ENCODE data around the gene PSMB7.

The PSMB7 gene

DNA sequence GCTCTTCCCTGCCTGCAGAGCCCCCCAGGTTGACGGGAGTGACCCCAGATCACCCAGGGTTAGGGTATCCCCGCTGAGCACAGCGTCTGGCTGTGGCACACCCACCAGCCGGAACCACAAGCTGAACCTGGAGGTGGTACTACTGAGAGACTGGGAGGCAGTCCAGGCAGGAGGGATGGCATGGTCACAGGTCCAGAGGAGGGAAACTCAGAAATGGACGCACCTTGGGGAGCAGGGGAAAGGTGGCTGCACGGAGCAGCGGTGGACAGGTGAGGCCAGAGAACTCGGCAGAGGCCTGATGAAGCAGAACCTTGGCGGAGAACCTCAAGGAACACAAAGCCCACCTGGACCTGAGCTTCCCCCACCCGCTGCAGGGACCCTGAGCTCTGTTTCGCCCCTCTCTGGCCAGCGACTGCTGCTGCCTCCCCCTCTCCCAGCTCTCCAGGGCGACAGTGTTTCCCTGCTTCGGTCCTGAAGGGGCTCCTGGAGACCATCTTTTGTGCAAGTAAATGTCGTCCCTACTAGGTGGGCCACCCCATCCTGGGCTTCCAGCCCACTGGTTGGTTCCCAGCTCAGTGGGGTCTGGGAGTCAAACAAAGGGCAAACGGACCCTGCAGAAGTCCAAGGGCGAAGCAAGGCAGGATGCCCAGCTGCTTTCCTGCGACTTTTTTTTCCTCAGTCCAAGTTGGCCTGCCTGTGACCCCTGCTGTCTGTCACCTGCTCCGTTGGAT lies 35.9 kb upstream of the PSMB7 start:
- Mint-ChIP-seq H3K27me3 (peaks cover 67% of the 10 kb centered on the region), H3K4me3 (no peak overlapping the region)

GRCh38 chr9:124450241-124450924 lies 35.1 kb upstream of the PSMB7 start, which contains the start of gene ADGRD2:
Gene ADGRD2 (plus strand): TSS chr9:124450451. CDS start chr9:124451667, 1,216 bp downstream.
- H3K4me1 Mint-ChIP-seq, result peaks cover 3% of the 10 kb centered on the region
- H3K27ac Mint-ChIP-seq, result no peak within 1 kb of the TSS
- DNase-seq, result peak; percentile 30
- H3K36me3 Mint-ChIP-seq, result no peaks in the 10 kb centered on the region
- CTCF ChIA-PET, result no interaction called here
- no peaks in the 10 kb centered on the region for H3K9me3 Mint-ChIP-seq
- H3K27me3 Mint-ChIP-seq, result peaks cover 67% of the 10 kb centered on the region
- no peak within 1 kb of the TSS for H3K4me3 Mint-ChIP-seq

More for the DNA sequence above, 35.9 kb upstream of the PSMB7 start:
- no peak for DNase-seq
- Mint-ChIP-seq H3K9me3 (no peaks in the 10 kb centered on the region), H3K4me1 (peaks cover 3% of the 10 kb centered on the region), H3K36me3 (no peaks in the 10 kb centered on the region), H3K27ac (no peak overlapping the region)
- CTCF ChIA-PET, result no interaction called here

GRCh38 chr9:124449381-124450151 lies 34.3 kb upstream of the PSMB7 start:
- no peak overlapping the region for H3K27ac Mint-ChIP-seq
- no peak for DNase-seq
- no peaks in the 10 kb centered on the region for H3K36me3 Mint-ChIP-seq
- H3K4me3 Mint-ChIP-seq, result no peak overlapping the region
- no peaks in the 10 kb centered on the region for H3K9me3 Mint-ChIP-seq
- CTCF ChIA-PET, result interaction anchor here (0.6 to 1.0 kb wide), 2 partner anchors 31 to 332 kb away, joined by 3 to 4 read pairs; no protein-coding TSS in a partner anchor
- peaks cover 3% of the 10 kb centered on the region for H3K4me1 Mint-ChIP-seq
- H3K27me3 Mint-ChIP-seq, result peaks cover 66% of the 10 kb centered on the region

GRCh38 chr9:124448019-124448418 lies 32.8 kb upstream of the PSMB7 start:
- no peak for DNase-seq
- no peaks in the 10 kb centered on the region for H3K36me3 Mint-ChIP-seq
- H3K27ac Mint-ChIP-seq, result no peak overlapping the region
- peaks cover 56% of the 10 kb centered on the region for H3K27me3 Mint-ChIP-seq
- no peak overlapping the region for H3K4me3 Mint-ChIP-seq
- H3K4me1 Mint-ChIP-seq, result peaks cover 3% of the 10 kb centered on the region
- H3K9me3 Mint-ChIP-seq, result no peaks in the 10 kb centered on the region
- CTCF ChIA-PET, result no interaction called here

- peaks cover 3% of the 10 kb centered on the region for H3K4me1 Mint-ChIP-seq
- no peak for DNase-seq
- no peaks in the 10 kb centered on the region for H3K36me3 Mint-ChIP-seq
- H3K4me3 Mint-ChIP-seq, result no peak overlapping the region
- CTCF ChIA-PET, result interaction anchor here (1.4 kb wide), 1 partner anchor 55 kb away, joined by 3 read pairs; no protein-coding TSS in a partner anchor
- H3K27ac Mint-ChIP-seq, result no peak overlapping the region
- H3K27me3 Mint-ChIP-seq, result peaks cover 57% of the 10 kb centered on the region
- H3K9me3 Mint-ChIP-seq, result no peaks in the 10 kb centered on the region
Observed at GRCh38 chr9:124447297-124447661, 32.0 kb upstream of the PSMB7 start.

- CTCF ChIA-PET, result no interaction called here
- Mint-ChIP-seq H3K4me1 (no peaks in the 10 kb centered on the region), H3K4me3 (no peak overlapping the region), H3K27ac (no peak overlapping the region), H3K36me3 (no peaks in the 10 kb centered on the region), H3K9me3 (no peaks in the 10 kb centered on the region), H3K27me3 (peaks cover 52% of the 10 kb centered on the region)
- no peak for DNase-seq
Observed at GRCh38 chr9:124444166-124444565, 28.9 kb upstream of the PSMB7 start.

GRCh38 chr9:124443625-124444024 lies 28.4 kb upstream of the PSMB7 start:
- Mint-ChIP-seq H3K36me3 (no peaks in the 10 kb centered on the region), H3K4me1 (no peaks in the 10 kb centered on the region)
- CTCF ChIA-PET, result interaction anchor here (0.7 kb wide), 1 partner anchor 205 kb away, joined by 3 read pairs; no protein-coding TSS in a partner anchor

DNA sequence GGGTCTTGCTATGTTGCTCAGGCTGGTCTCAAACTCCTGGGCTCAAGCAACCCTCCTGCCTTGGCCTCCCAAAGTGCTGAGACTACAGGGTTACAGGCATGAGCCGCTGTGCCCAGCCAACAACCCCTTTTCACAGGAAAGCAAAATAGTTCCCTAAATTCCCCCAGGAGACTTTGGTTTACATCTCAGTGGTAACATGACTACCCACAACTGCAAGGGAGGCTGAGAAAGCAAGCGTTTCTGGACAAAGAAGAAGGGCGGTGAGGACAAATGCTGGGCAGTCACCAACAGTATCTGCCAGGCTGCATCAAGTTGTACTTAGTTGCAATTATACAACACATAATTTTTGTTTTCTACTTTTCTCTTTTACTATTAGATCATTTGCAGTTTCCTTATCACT lies 27.6 kb upstream of the PSMB7 start:
- no peak for DNase-seq
- H3K9me3 Mint-ChIP-seq, result no peaks in the 10 kb centered on the region
- H3K27ac Mint-ChIP-seq, result no peak overlapping the region
- H3K4me1 Mint-ChIP-seq, result no peaks in the 10 kb centered on the region
- H3K36me3 Mint-ChIP-seq, result no peaks in the 10 kb centered on the region
- CTCF ChIA-PET, result no interaction called here
- H3K27me3 Mint-ChIP-seq, result peaks cover 46% of the 10 kb centered on the region
- no peak overlapping the region for H3K4me3 Mint-ChIP-seq

More at GRCh38 chr9:124443625-124444024, 28.4 kb upstream of the PSMB7 start:
- H3K9me3 Mint-ChIP-seq, result no peaks in the 10 kb centered on the region
- DNase-seq, result no peak
- no peak overlapping the region for H3K27ac Mint-ChIP-seq
- no peak overlapping the region for H3K4me3 Mint-ChIP-seq
- H3K27me3 Mint-ChIP-seq, result peaks cover 49% of the 10 kb centered on the region

GRCh38 chr9:124442379-124442778 lies 27.1 kb upstream of the PSMB7 start:
- no peaks in the 10 kb centered on the region for H3K36me3 Mint-ChIP-seq
- DNase-seq, result no peak
- CTCF ChIA-PET, result no interaction called here
- no peaks in the 10 kb centered on the region for H3K9me3 Mint-ChIP-seq
- no peak overlapping the region for H3K27ac Mint-ChIP-seq
- no peaks in the 10 kb centered on the region for H3K4me1 Mint-ChIP-seq
- H3K4me3 Mint-ChIP-seq, result no peak overlapping the region
- peaks cover 50% of the 10 kb centered on the region for H3K27me3 Mint-ChIP-seq

- CTCF ChIA-PET, result no interaction called here
- no peaks in the 10 kb centered on the region for H3K36me3 Mint-ChIP-seq
- H3K9me3 Mint-ChIP-seq, result no peaks in the 10 kb centered on the region
Observed at GRCh38 chr9:124441291-124441690, 26.0 kb upstream of the PSMB7 start.

GRCh38 chr9:124440786-124441185 lies 25.5 kb upstream of the PSMB7 start:
- H3K4me3 Mint-ChIP-seq, result no peak overlapping the region
- DNase-seq, result no peak
- peaks cover 44% of the 10 kb centered on the region for H3K27me3 Mint-ChIP-seq
- no peaks in the 10 kb centered on the region for H3K4me1 Mint-ChIP-seq
- no peaks in the 10 kb centered on the region for H3K9me3 Mint-ChIP-seq
- no peak overlapping the region for H3K27ac Mint-ChIP-seq
- no peaks in the 10 kb centered on the region for H3K36me3 Mint-ChIP-seq
- CTCF ChIA-PET, result no interaction called here

More at GRCh38 chr9:124441291-124441690, 26.0 kb upstream of the PSMB7 start:
- Mint-ChIP-seq H3K4me3 (no peak overlapping the region), H3K4me1 (no peaks in the 10 kb centered on the region), H3K27me3 (peaks cover 44% of the 10 kb centered on the region), H3K27ac (no peak overlapping the region)
- no peak for DNase-seq

DNA sequence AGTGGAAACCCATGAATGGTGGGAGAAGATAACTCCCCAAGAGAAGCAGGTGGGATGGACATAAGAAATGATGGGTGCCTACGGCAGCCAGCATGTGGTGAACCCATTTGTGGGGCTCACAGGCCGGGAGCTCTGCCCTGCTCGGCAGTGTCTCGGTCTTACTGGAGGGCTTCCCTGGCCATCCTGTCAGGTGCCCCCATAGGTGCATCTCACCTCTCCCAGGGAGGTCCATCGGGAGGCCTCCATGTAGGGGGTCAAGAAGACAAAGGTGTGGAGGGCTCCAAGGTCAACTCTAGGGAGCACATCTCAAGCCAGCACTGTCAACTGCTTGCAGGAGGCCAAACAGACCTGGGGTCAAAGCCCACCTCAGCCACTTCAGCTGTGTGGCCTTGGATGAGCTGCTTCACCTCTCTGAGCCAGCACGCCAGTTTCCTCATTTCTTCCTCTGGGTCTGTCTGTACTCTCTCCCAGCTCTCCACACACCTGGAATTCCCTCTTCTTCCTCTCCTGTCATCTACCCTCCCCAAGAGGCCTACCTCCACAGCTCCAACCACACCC lies 24.5 kb upstream of the PSMB7 start:
- Mint-ChIP-seq H3K4me3 (no peak overlapping the region), H3K36me3 (no peaks in the 10 kb centered on the region), H3K9me3 (no peaks in the 10 kb centered on the region), H3K27me3 (peaks cover 44% of the 10 kb centered on the region), H3K4me1 (no peaks in the 10 kb centered on the region), H3K27ac (no peak overlapping the region)
- CTCF ChIA-PET, result no interaction called here
- no peak for DNase-seq

GRCh38 chr9:124439086-124439485 lies 23.8 kb upstream of the PSMB7 start:
- no peaks in the 10 kb centered on the region for H3K4me1 Mint-ChIP-seq
- CTCF ChIA-PET, result no interaction called here

GRCh38 chr9:124438091-124438490 lies 22.8 kb upstream of the PSMB7 start:
- Mint-ChIP-seq H3K36me3 (no peaks in the 10 kb centered on the region), H3K4me1 (no peaks in the 10 kb centered on the region), H3K27ac (no peak overlapping the region)

More at GRCh38 chr9:124439086-124439485, 23.8 kb upstream of the PSMB7 start:
- Mint-ChIP-seq H3K36me3 (no peaks in the 10 kb centered on the region), H3K9me3 (no peaks in the 10 kb centered on the region), H3K4me3 (no peak overlapping the region), H3K27ac (no peak overlapping the region), H3K27me3 (peaks cover 45% of the 10 kb centered on the region)
- DNase-seq, result no peak

More at GRCh38 chr9:124438091-124438490, 22.8 kb upstream of the PSMB7 start:
- Mint-ChIP-seq H3K27me3 (peaks cover 52% of the 10 kb centered on the region), H3K4me3 (no peak overlapping the region), H3K9me3 (no peaks in the 10 kb centered on the region)
- no peak for DNase-seq
- CTCF ChIA-PET, result no interaction called here
